ENCODE data around the gene METTL24. TPM values are rescaled to one million over a fixed set of nuclear protein-coding genes. Genes with fewer than 3 reads are reported as not detected.

Gene METTL24
- not detected in 2 replicates for total RNA-seq (2014; rRNA removed; shearing (Covaris generic))
- polyA plus RNA-seq (2016; fragmentation: Nextera tagmentation; extraction: Ambion mirVana): not detected in 2 replicates

GRCh38 chr6:110357664-110358552 lies at the start of gene METTL24:
Gene METTL24, minus strand, starts transcription at chr6:110358349. Its CDS starts 77 bp downstream, at chr6:110358272.
- TF ChIP-seq EZH2 (IDR thresholded peaks at IDR 0.05; ENCODE audit: insufficient read depth, poor library complexity, severe bottlenecking): no peak
- TF ChIP-seq EZH2phosphoT487 (IDR thresholded peaks at IDR 0.05; ENCODE audit: insufficient read depth, low read depth): no peak
- H3K9ac ChIP-seq: no peak within 1 kb of the TSS
- peak; percentile 34 for DNase-seq
- H3K4me3 ChIP-seq: peak within 1 kb of the TSS; percentile 72
- H3K4me1 ChIP-seq (ENCODE audit: insufficient read depth): peaks cover 3% of the 10 kb centered on the region; the same call in 1 of the 2 replicates
- H3K36me3 ChIP-seq (ENCODE audit: low read depth): no peaks in the 10 kb centered on the region
- H3K4me2 ChIP-seq (ENCODE audit: unreplicated experiment): peak within 1 kb of the TSS; percentile 94
- in situ Hi-C loops (cut with MboI): no loop called here
- H2AFZ ChIP-seq: peak within 1 kb of the TSS; percentile 93
- H3F3A ChIP-seq (ENCODE audit: insufficient read depth): no peaks in the 10 kb centered on the region
- no peaks in the 10 kb centered on the region for H3K9me3 ChIP-seq (ENCODE audit: low read depth)
- H3K27me3 ChIP-seq (replicated peaks; ENCODE audit: insufficient read depth): peaks cover 32% of the 10 kb centered on the region
- H3K79me2 ChIP-seq (ENCODE audit: insufficient read depth): no peaks in the 10 kb centered on the region
- no peaks in the 10 kb centered on the region for H3K9me2 ChIP-seq (ENCODE audit: insufficient read depth)
- WGBS, 2 experiments (ENCODE audit: low coverage in 1 of 2, low lambda C conversion rate in 2 of 2, missing lambda C conversion rate in 2 of 2): 2% methylated on average over 62 to 65 of the region's 107 CpGs
- H4K20me1 ChIP-seq (ENCODE audit: insufficient read depth): no peaks in the 10 kb centered on the region
- no peak within 1 kb of the TSS for H3K27ac ChIP-seq

- Histone ChIP-seq H3K9ac (no peak overlapping the region), H3K4me3 (no peak overlapping the region), H3K9me3 (ENCODE audit: low read depth) (no peaks in the 10 kb centered on the region), H3K27me3 (replicated peaks; ENCODE audit: insufficient read depth) (no peaks in the 10 kb centered on the region; the same call in none of the 2 replicates), H3F3A (ENCODE audit: insufficient read depth) (no peaks in the 10 kb centered on the region), H2AFZ (no peak overlapping the region), H4K20me1 (ENCODE audit: insufficient read depth) (no peaks in the 10 kb centered on the region), H3K9me2 (ENCODE audit: insufficient read depth) (no peaks in the 10 kb centered on the region), H3K27ac (no peak overlapping the region), H3K4me1 (ENCODE audit: insufficient read depth) (no peaks in the 10 kb centered on the region), H3K36me3 (ENCODE audit: low read depth) (no peaks in the 10 kb centered on the region), H3K79me2 (ENCODE audit: insufficient read depth) (no peaks in the 10 kb centered on the region), H3K4me2 (ENCODE audit: unreplicated experiment) (no peak overlapping the region)
- peak; percentile 13 for DNase-seq
- 42 to 51% methylated on average over 8 of the region's 8 CpGs for WGBS, 2 experiments (ENCODE audit: low coverage in 1 of 2, low lambda C conversion rate in 2 of 2, missing lambda C conversion rate in 2 of 2)
- in situ Hi-C loops (cut with MboI): no loop called here
- TF ChIP-seq EZH2phosphoT487 (IDR thresholded peaks at IDR 0.05; ENCODE audit: insufficient read depth, low read depth): no peak
Observed at GRCh38 chr6:110404607-110405006, 46.5 kb upstream of the METTL24 start.

GRCh38 chr6:110401585-110402176 lies 43.5 kb upstream of the METTL24 start:
- H3K27me3 ChIP-seq (replicated peaks; ENCODE audit: insufficient read depth): no peaks in the 10 kb centered on the region; the same call in 1 of the 2 replicates
- no peaks in the 10 kb centered on the region for H4K20me1 ChIP-seq (ENCODE audit: insufficient read depth)
- no peaks in the 10 kb centered on the region for H3F3A ChIP-seq (ENCODE audit: insufficient read depth)
- in situ Hi-C loops (cut with MboI): no loop called here
- no peaks in the 10 kb centered on the region for H3K79me2 ChIP-seq (ENCODE audit: insufficient read depth)
- no peak overlapping the region for H2AFZ ChIP-seq
- no peak overlapping the region for H3K4me2 ChIP-seq (ENCODE audit: unreplicated experiment)
- no peak overlapping the region for H3K27ac ChIP-seq
- no peaks in the 10 kb centered on the region for H3K4me1 ChIP-seq (ENCODE audit: insufficient read depth)
- no peaks in the 10 kb centered on the region for H3K36me3 ChIP-seq (ENCODE audit: low read depth)
- H3K9ac ChIP-seq: no peak overlapping the region
- no peak for TF ChIP-seq EZH2 (IDR thresholded peaks at IDR 0.05; ENCODE audit: insufficient read depth, poor library complexity, severe bottlenecking)
- no peak for TF ChIP-seq EZH2phosphoT487 (IDR thresholded peaks at IDR 0.05; ENCODE audit: insufficient read depth, low read depth)
- DNase-seq: no peak
- 95 to 97% methylated on average over 4 of the region's 4 CpGs for WGBS, 2 experiments (ENCODE audit: low coverage in 1 of 2, low lambda C conversion rate in 2 of 2, missing lambda C conversion rate in 2 of 2)
- no peaks in the 10 kb centered on the region for H3K9me3 ChIP-seq (ENCODE audit: low read depth)
- H3K4me3 ChIP-seq: no peak overlapping the region
- H3K9me2 ChIP-seq (ENCODE audit: insufficient read depth): no peaks in the 10 kb centered on the region

- Histone ChIP-seq H3K79me2 (ENCODE audit: insufficient read depth) (no peaks in the 10 kb centered on the region), H3K4me2 (ENCODE audit: unreplicated experiment) (peak overlapping the region; percentile 76), H3K9me3 (ENCODE audit: low read depth) (no peaks in the 10 kb centered on the region), H3F3A (ENCODE audit: insufficient read depth) (no peaks in the 10 kb centered on the region), H3K27me3 (replicated peaks; ENCODE audit: insufficient read depth) (no peaks in the 10 kb centered on the region), H3K9ac (peak overlapping the region; percentile 50), H3K4me1 (ENCODE audit: insufficient read depth) (no peaks in the 10 kb centered on the region), H2AFZ (peak overlapping the region; percentile 90), H3K9me2 (ENCODE audit: insufficient read depth) (no peaks in the 10 kb centered on the region), H3K27ac (no peak overlapping the region), H4K20me1 (ENCODE audit: insufficient read depth) (no peaks in the 10 kb centered on the region), H3K4me3 (peak overlapping the region; percentile 66), H3K36me3 (ENCODE audit: low read depth) (no peaks in the 10 kb centered on the region)
- WGBS, 2 experiments (ENCODE audit: low coverage in 1 of 2, low lambda C conversion rate in 2 of 2, missing lambda C conversion rate in 2 of 2): 33 to 74% methylated on average over 6 to 18 of the region's 18 CpGs
- DNase-seq: no peak
- in situ Hi-C loops (cut with MboI): no loop called here
- TF ChIP-seq EZH2phosphoT487 (IDR thresholded peaks at IDR 0.05; ENCODE audit: insufficient read depth, low read depth): no peak
- no peak for TF ChIP-seq EZH2 (IDR thresholded peaks at IDR 0.05; ENCODE audit: insufficient read depth, poor library complexity, severe bottlenecking)
Observed at GRCh38 chr6:110400208-110400607, 42.1 kb upstream of the METTL24 start.
